Right kidney (tissue), 9 donors: ENCODE measurements around the gene NAALADL1.

Experiments
- DNase-seq: peaks from one replicate; pipeline ENCODE4 v3.0.0-alpha.2; 2016
- long read RNA-seq, 8 donors: transcript quantifications; one replicate each; lab custom pipeline, GENCODE V29; 2026

Gene NAALADL1
- long read RNA-seq, donor 1, partial matches to known transcripts, result 0 of 2 reads
- long read RNA-seq, donor 1, other reads (novel, unspliced or antisense), result 0 of 2 reads
- long read RNA-seq, donor 2, partial matches to known transcripts, result 0 of 1 reads
- long read RNA-seq, donor 2, other reads (novel, unspliced or antisense), result 0 of 1 reads
- long read RNA-seq, donor 3, result 0 reads
- long read RNA-seq, donor 4, partial matches to known transcripts, result 0 of 2 reads
- long read RNA-seq, donor 4, other reads (novel, unspliced or antisense), result 0 of 2 reads
- long read RNA-seq, donor 5, partial matches to known transcripts, result 0 of 1 reads
- long read RNA-seq, donor 5, other reads (novel, unspliced or antisense), result 0 of 1 reads
- long read RNA-seq, donor 6, partial matches to known transcripts, result 0 of 3 reads
- long read RNA-seq, donor 6, other reads (novel, unspliced or antisense), result 0 of 3 reads
- long read RNA-seq, donor 7, partial matches to known transcripts, result 0 of 1 reads
- long read RNA-seq, donor 7, other reads (novel, unspliced or antisense), result 0 of 1 reads
- long read RNA-seq, donor 8, result 0 reads

GRCh38 chr11:65058419-65059054 is at the start of gene NAALADL1:
Gene NAALADL1 (minus strand): TSS chr11:65058553. CDS start chr11:65058521, 32 bp downstream.
- no peak for DNase-seq

GRCh38 chr11:65107751-65108468 is 49.6 kb upstream of the NAALADL1 start:
- DNase-seq, result no peak

- no peak for DNase-seq
These were observed 48.7 kb upstream of the NAALADL1 start for GRCh38 chr11:65107078-65107477.

- no peak for DNase-seq
These were observed 46.3 kb upstream of the NAALADL1 start for GRCh38 chr11:65104628-65105027.

- no peak for DNase-seq
These were observed 45.1 kb upstream of the NAALADL1 start for GRCh38 chr11:65103476-65103875.

GRCh38 chr11:65102142-65103095 is 44.1 kb upstream of the NAALADL1 start:
- no peak for DNase-seq

- DNase-seq, result no peak
These were observed 42.5 kb upstream of the NAALADL1 start for GRCh38 chr11:65100674-65101350.

- no peak for DNase-seq
These were observed 38.6 kb upstream of the NAALADL1 start for GRCh38 chr11:65096926-65097325.

- DNase-seq, result peak; percentile 93
These were observed 37.8 kb upstream of the NAALADL1 start, which contains the start of gene VPS51 for GRCh38 chr11:65095974-65096806. Gene VPS51 (plus strand): TSS chr11:65096214. CDS start chr11:65096251, 37 bp downstream.

GRCh38 chr11:65095427-65095826 is 37.1 kb upstream of the NAALADL1 start:
- no peak for DNase-seq

- no peak for DNase-seq
These were observed 32.3 kb upstream of the NAALADL1 start for GRCh38 chr11:65090628-65091027.

GRCh38 chr11:65089621-65090020 is 31.3 kb upstream of the NAALADL1 start:
- DNase-seq, result no peak

GRCh38 chr11:65087827-65088226 is 29.5 kb upstream of the NAALADL1 start:
- DNase-seq, result no peak

GRCh38 chr11:65087216-65087615 is 28.9 kb upstream of the NAALADL1 start:
- no peak for DNase-seq

GRCh38 chr11:65086809-65087208 is 28.5 kb upstream of the NAALADL1 start:
- no peak for DNase-seq

GRCh38 chr11:65085446-65085845 is 27.1 kb upstream of the NAALADL1 start:
- no peak for DNase-seq

- no peak for DNase-seq
These were observed 26.4 kb upstream of the NAALADL1 start for GRCh38 chr11:65084598-65085375.

GRCh38 chr11:65083834-65084597 is 25.7 kb upstream of the NAALADL1 start, which contains the start of the genes CDCA5 and ZFPL1:
Gene CDCA5 (minus strand): TSS chr11:65084040. CDS start chr11:65083978, 62 bp downstream.
Gene ZFPL1 (plus strand): TSS chr11:65084222. CDS start chr11:65084699, 477 bp downstream.
- DNase-seq, result peak; percentile 91
